ENCODE results near the gene RHBDL1.

The RHBDL1 gene

DNA sequence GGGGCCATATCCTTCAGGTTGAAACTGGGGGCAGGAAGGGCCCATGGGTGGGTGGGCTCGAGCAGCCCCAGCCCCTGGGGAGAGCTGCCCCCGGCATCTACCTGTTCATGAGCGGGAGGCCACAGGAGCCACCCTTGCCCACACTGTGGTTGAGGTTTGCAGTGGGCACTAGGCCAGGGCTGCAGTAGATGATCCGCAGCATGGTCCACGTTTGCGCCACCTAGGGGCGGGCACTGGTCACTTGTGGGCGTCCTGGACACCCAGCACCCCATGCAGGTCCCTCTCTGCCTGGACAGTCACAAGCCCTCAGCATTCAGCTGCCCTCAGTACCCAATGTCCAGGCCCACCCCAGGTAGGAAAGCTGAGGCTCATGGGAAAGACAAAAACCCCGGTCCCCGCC, 10.5 kb downstream of the RHBDL1 start:
- no peak for TF ChIP-seq SIN3A (IDR thresholded peaks at IDR 0.05; ENCODE audit: borderline replicate concordance, insufficient read depth, low read length)
- TF ChIP-seq POLR2AphosphoS5 (IDR thresholded peaks at IDR 0.05; ENCODE audit: low read depth, low read length): no peak
- TF ChIP-seq, protein P1, sequence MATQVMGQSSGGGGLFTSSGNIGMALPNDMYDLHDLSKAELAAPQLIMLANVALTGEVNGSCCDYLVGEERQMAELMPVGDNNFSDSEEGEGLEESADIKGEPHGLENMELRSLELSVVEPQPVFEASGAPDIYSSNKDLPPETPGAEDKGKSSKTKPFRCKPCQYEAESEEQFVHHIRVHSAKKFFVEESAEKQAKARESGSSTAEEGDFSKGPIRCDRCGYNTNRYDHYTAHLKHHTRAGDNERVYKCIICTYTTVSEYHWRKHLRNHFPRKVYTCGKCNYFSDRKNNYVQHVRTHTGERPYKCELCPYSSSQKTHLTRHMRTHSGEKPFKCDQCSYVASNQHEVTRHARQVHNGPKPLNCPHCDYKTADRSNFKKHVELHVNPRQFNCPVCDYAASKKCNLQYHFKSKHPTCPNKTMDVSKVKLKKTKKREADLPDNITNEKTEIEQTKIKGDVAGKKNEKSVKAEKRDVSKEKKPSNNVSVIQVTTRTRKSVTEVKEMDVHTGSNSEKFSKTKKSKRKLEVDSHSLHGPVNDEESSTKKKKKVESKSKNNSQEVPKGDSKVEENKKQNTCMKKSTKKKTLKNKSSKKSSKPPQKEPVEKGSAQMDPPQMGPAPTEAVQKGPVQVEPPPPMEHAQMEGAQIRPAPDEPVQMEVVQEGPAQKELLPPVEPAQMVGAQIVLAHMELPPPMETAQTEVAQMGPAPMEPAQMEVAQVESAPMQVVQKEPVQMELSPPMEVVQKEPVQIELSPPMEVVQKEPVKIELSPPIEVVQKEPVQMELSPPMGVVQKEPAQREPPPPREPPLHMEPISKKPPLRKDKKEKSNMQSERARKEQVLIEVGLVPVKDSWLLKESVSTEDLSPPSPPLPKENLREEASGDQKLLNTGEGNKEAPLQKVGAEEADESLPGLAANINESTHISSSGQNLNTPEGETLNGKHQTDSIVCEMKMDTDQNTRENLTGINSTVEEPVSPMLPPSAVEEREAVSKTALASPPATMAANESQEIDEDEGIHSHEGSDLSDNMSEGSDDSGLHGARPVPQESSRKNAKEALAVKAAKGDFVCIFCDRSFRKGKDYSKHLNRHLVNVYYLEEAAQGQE (IDR thresholded peaks at IDR 0.05; ENCODE audit: insufficient read depth in 1 of 2, low read depth in 2 of 2, low read length in 2 of 2): no peak
- no peak for TF ChIP-seq FOXP2 (optimal IDR thresholded peaks at IDR 0.05; ENCODE audit: borderline replicate concordance, extremely low read depth, extremely low read length, insufficient read depth)
- TF ChIP-seq TAF1 (IDR thresholded peaks at IDR 0.05; ENCODE audit: borderline replicate concordance, insufficient read depth, low read length): no peak

DNA sequence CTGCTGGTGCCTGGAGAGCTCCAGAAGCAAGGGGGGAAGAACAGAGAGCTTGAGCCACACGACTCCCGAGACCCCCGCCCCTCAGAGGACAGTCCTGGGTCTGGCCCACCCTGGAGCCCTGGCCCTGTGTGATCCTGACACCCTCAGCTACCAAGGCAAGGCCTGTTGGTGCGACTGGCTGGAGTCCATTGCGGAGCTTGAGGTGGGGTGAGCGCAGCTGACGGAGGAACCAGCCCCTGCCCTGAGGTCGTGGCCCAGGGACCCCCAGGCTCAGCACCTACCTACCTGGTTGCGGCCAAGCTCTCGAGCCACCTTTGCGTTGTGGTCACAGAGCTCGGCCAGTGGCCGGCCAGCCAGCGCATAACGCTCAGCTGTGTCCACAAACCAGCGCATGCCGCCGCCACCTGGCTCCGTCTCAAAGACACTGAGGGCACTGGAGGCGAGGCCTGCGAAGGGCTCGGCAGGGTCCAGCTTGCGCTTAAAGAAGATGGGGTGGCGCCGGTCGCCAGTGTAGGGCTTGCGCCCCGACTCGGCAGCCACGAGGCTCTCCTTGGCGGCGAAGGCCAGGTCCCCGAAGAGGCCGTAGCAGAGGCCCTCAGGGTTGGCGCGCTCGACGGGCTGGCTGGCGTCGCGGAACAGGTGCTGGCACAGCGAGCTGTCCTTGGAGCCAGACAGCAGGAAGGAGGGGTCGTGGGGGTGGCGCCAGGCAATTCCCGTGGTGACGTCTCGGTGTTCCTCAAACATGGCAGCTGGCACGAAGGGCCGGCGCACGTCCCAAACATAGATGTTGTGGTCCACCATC, 11.2 kb downstream of the RHBDL1 start:
- TF ChIP-seq POLR2AphosphoS5 (IDR thresholded peaks at IDR 0.05; ENCODE audit: low read depth, low read length) (no peak), TAF1 (IDR thresholded peaks at IDR 0.05; ENCODE audit: borderline replicate concordance, insufficient read depth, low read length) (no peak), FOXP2 (optimal IDR thresholded peaks at IDR 0.05; ENCODE audit: borderline replicate concordance, extremely low read depth, extremely low read length, insufficient read depth) (no peak), SIN3A (IDR thresholded peaks at IDR 0.05; ENCODE audit: borderline replicate concordance, insufficient read depth, low read length) (no peak)
- TF ChIP-seq, protein P1 (IDR thresholded peaks at IDR 0.05; ENCODE audit: insufficient read depth in 1 of 2, low read depth in 2 of 2, low read length in 2 of 2): no peak

DNA sequence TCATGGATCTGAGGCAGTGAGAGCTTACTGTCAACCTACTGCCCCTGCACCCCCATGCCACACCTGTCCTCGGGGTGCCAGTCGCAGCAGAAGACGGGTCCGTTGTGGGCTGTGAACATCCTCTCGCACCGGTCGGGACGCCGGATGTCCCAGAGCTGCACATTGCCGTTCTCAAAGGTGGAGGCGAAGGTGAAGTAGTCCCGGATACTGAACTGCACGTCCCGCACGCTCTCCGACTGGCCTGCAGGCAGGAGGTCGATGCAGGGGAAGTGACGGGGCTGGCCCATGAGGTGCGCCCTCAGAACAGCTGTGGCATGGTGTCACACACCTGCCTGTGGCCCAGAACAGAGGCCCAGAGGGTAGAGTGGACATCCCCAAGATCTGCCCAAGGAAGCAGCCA, 12.0 kb downstream of the RHBDL1 start:
- TF ChIP-seq FOXP2 (optimal IDR thresholded peaks at IDR 0.05; ENCODE audit: borderline replicate concordance, extremely low read depth, extremely low read length, insufficient read depth) (no peak), POLR2AphosphoS5 (IDR thresholded peaks at IDR 0.05; ENCODE audit: low read depth, low read length) (no peak), SIN3A (IDR thresholded peaks at IDR 0.05; ENCODE audit: borderline replicate concordance, insufficient read depth, low read length) (no peak), TAF1 (IDR thresholded peaks at IDR 0.05; ENCODE audit: borderline replicate concordance, insufficient read depth, low read length) (no peak)
- TF ChIP-seq, protein P1 (IDR thresholded peaks at IDR 0.05; ENCODE audit: insufficient read depth in 1 of 2, low read depth in 2 of 2, low read length in 2 of 2): no peak

GRCh38 chr16:689175-689897, 13.9 kb downstream of the RHBDL1 start:
- TF ChIP-seq TAF1 (IDR thresholded peaks at IDR 0.05; ENCODE audit: borderline replicate concordance, insufficient read depth, low read length): no peak
- no peak for TF ChIP-seq POLR2AphosphoS5 (IDR thresholded peaks at IDR 0.05; ENCODE audit: low read depth, low read length)
- TF ChIP-seq, protein P1 (IDR thresholded peaks at IDR 0.05; ENCODE audit: insufficient read depth in 1 of 2, low read depth in 2 of 2, low read length in 2 of 2): no peak
- TF ChIP-seq SIN3A (IDR thresholded peaks at IDR 0.05; ENCODE audit: borderline replicate concordance, insufficient read depth, low read length): no peak
- TF ChIP-seq FOXP2 (optimal IDR thresholded peaks at IDR 0.05; ENCODE audit: borderline replicate concordance, extremely low read depth, extremely low read length, insufficient read depth): no peak

Measured in PFSK-1 (cell line).